IMR-90 (cell line): ENCODE measurements around the gene IL34. TPM values are rescaled to one million over a fixed set of nuclear protein-coding genes. Genes with fewer than 3 reads are reported as not detected.

Source experiments
- ATAC-seq: fragments of 200-7000 bp; cut with Tn5 transposase; 2 replicates; pipeline ENCODE4 v1.9.1; 2020; ENCODE audit warnings: low read depth, mild to moderate bottlenecking, moderate library complexity
- BruUV-seq: library from RNA; stranded (reverse); fragments of 400-500 nt; replicated peaks from 2 replicates; lab custom pipeline; 2021; lab: Mats Ljungman, UMichigan
- CTCF ChIA-PET: fragments of 300-600 bp; formaldehyde crosslinking; extraction: SDS; loops from one replicate; lab custom pipeline; 2021; ENCODE audit warnings: antibody characterized with exemption; lab: Yijun Ruan, JAX
- POLR2A ChIA-PET: fragments of 300-600 bp; sonication (Branson Sonifier 250); formaldehyde crosslinking; loops from one replicate; lab custom pipeline; 2022; ENCODE audit warnings: antibody characterized with exemption; ENCODE audit not compliant: unreplicated experiment; lab: Charles Lee
- DNase-seq: peaks from one replicate; pipeline ENCODE4 v3.0.0; 2013
- H2AFZ ChIP-seq: replicated peaks from 2 replicates; pipeline ENCODE3; 2013; ENCODE audit warnings: low read length, mild to moderate bottlenecking; ENCODE audit not compliant: poor library complexity
- H2AK5ac ChIP-seq: 2 replicates; pipeline ENCODE4 v1.6.1; 2013; ENCODE audit warnings: low read depth, low read length, inconsistent platforms
- H2AK9ac ChIP-seq: replicated peaks from 2 replicates; pipeline ENCODE3; 2013; ENCODE audit warnings: mild to moderate bottlenecking, low read depth, low read length, moderate library complexity; ENCODE audit not compliant: poor library complexity
- H2BK120ac ChIP-seq: 2 replicates; pipeline ENCODE4 v1.6.1; 2013; ENCODE audit warnings: low read depth, low read length, inconsistent platforms
- H2BK15ac ChIP-seq: 3 replicates; pipeline ENCODE4 v1.6.1; 2013; ENCODE audit warnings: low read depth, low read length, inconsistent platforms
- H2BK20ac ChIP-seq: 2 replicates; pipeline ENCODE4 v1.6.1; 2013; ENCODE audit warnings: low read depth, mild to moderate bottlenecking, inconsistent platforms, low read length, moderate library complexity
- H2BK5ac ChIP-seq: 2 replicates; pipeline ENCODE4 v1.6.1; 2013; ENCODE audit warnings: mild to moderate bottlenecking, low read depth, low read length, inconsistent platforms; ENCODE audit not compliant: poor library complexity, severe bottlenecking
- H3K14ac ChIP-seq: replicated peaks from 2 replicates; pipeline ENCODE4 v1.6.1; 2013; ENCODE audit warnings: low read depth, low read length, inconsistent platforms
- H3K18ac ChIP-seq: 2 replicates; pipeline ENCODE4 v1.6.1; 2013; ENCODE audit warnings: low read depth, low read length, control low read depth
- H3K23ac ChIP-seq: 2 replicates; pipeline ENCODE4 v1.6.1; 2013; ENCODE audit warnings: low read depth, low read length, inconsistent platforms
- H3K27ac ChIP-seq: 2 replicates; pipeline ENCODE4 v1.5.1; 2013; ENCODE audit warnings: mild to moderate bottlenecking, control low read depth, low read length; ENCODE audit not compliant: insufficient read depth
- H3K27me3 ChIP-seq: 2 replicates; pipeline ENCODE4 v1.6.1; 2013; ENCODE audit warnings: low read length; ENCODE audit not compliant: control insufficient read depth, insufficient read depth
- H3K36me3 ChIP-seq: 2 replicates; pipeline ENCODE4 v1.6.1; 2013; ENCODE audit warnings: low read length, mixed read lengths; ENCODE audit not compliant: control insufficient read depth, insufficient read depth
- H3K4ac ChIP-seq: 2 replicates; pipeline ENCODE4 v1.6.1; 2013; ENCODE audit warnings: low read depth, low read length, inconsistent platforms
- H3K4me1 ChIP-seq: 2 replicates; pipeline ENCODE4 v1.6.1; 2013; ENCODE audit warnings: low read length, mixed read lengths; ENCODE audit not compliant: control insufficient read depth, insufficient read depth
- H3K4me2 ChIP-seq: 2 replicates; pipeline ENCODE4 v1.6.1; 2013; ENCODE audit warnings: low read depth, mild to moderate bottlenecking, control low read depth, low read length, moderate library complexity
- H3K4me3 ChIP-seq: 2 replicates; pipeline ENCODE4 v1.5.1; 2013; ENCODE audit warnings: low read depth, mild to moderate bottlenecking, control low read depth, low read length, moderate library complexity; ENCODE audit not compliant: insufficient read depth
- H3K56ac ChIP-seq: 2 replicates; pipeline ENCODE4 v1.6.1; 2013; ENCODE audit warnings: low read length, inconsistent platforms; ENCODE audit not compliant: insufficient read depth; ENCODE audit errors: extremely low read depth
- H3K79me1 ChIP-seq, 2 experiments: 2 replicates each; pipeline ENCODE4 v1.6.1; 2013; ENCODE audit warnings: low read length in 2 of 2, inconsistent platforms in 1 of 2, low read depth in 1 of 2
- H3K9ac ChIP-seq: 2 replicates; pipeline ENCODE4 v1.6.1; 2013; ENCODE audit warnings: low read depth, low read length, control low read depth
- H3K9me1 ChIP-seq: 2 replicates; pipeline ENCODE4 v1.6.1; 2013; ENCODE audit warnings: low read length, inconsistent platforms; ENCODE audit not compliant: insufficient read depth
- H3K9me3 ChIP-seq: 2 replicates; pipeline ENCODE4 v1.6.1; 2013; ENCODE audit warnings: low read length; ENCODE audit not compliant: control insufficient read depth, insufficient read depth
- H4K20me1 ChIP-seq: 2 replicates; pipeline ENCODE4 v1.6.1; 2013; ENCODE audit warnings: low read length, inconsistent platforms; ENCODE audit not compliant: insufficient read depth
- H4K5ac ChIP-seq: 2 replicates; pipeline ENCODE4 v1.6.1; 2013; ENCODE audit warnings: mild to moderate bottlenecking, low read depth, low read length, control low read depth
- H4K8ac ChIP-seq, 2 experiments: 2 replicates each; pipeline ENCODE4 v1.6.1; 2013; ENCODE audit warnings: low read depth in 2 of 2, low read length in 2 of 2, control low read depth in 1 of 2, inconsistent platforms in 1 of 2
- H4K91ac ChIP-seq: 2 replicates; pipeline ENCODE4 v1.6.1; 2013; ENCODE audit warnings: low read depth, low read length, inconsistent platforms; ENCODE audit not compliant: insufficient read depth
- BHLHE40 ChIP-seq: fragments of 150-350 bp; IDR thresholded peaks from 2 replicates; pipeline ENCODE4 v1.6.1; 2016; ENCODE audit warnings: mild to moderate bottlenecking, low read depth, low read length
- USF2 ChIP-seq: fragments of 150-350 bp; IDR thresholded peaks from 2 replicates; pipeline ENCODE4 v1.6.1; 2017; ENCODE audit warnings: mild to moderate bottlenecking, antibody characterized with exemption, low read length, low read depth
- WGBS, 2 experiments: methylation state at CpG; one replicate each; pipeline versions ENCODE4 v1.1.5 to v1.1.7; 2013; ENCODE audit warnings: missing lambda C conversion rate in 2 of 2; ENCODE audit not compliant: insufficient read length in 1 of 2; ENCODE audit errors: extremely low coverage in 2 of 2; 5-methylcytosine and 5-hydroxymethylcytosine counted together
- dilution Hi-C: fragments of 300-500 bp; cut with HindIII; formaldehyde crosslinking; loops from one replicate; pipeline ENCODE4 v1.14.3; 2018; ENCODE audit warnings: low sequenced_read_pairs; ENCODE audit not compliant: unreplicated experiment
- in situ Hi-C: fragments of 300-500 bp; cut with MboI; formaldehyde crosslinking; loops from 3 replicates; pipeline ENCODE4 v1.14.3; 2019; ENCODE audit warnings: low sequenced_read_pairs, inconsistent platforms, mixed read lengths
- intact Hi-C: fragments of 100-400 bp; cut with micrococcal nuclease; formaldehyde crosslinking; loops from 2 replicates; pipeline ENCODE4 v1.10.0; 2022
- polyA plus RNA-seq, 3 experiments: library from polyadenylated mRNA; depleted of rRNA; stranded (reverse); fragments of >200 nt; gene quantifications; 2 replicates each; pipeline ENCODE4 v1.2.3, GENCODE V29; 2012; ENCODE audit warnings: low replicate concordance in 1 of 3
- total RNA-seq: library from RNA; depleted of rRNA; stranded (reverse); fragments of >200 nt; gene quantifications from 2 replicates; pipeline ENCODE4 v1.2.3, GENCODE V29; 2012

IL34 gene
- total and polyA plus RNA-seq, 2 of the 4 experiments (the other 2 are of a cell fraction) = 1.3 to 2.5 TPM

DNA sequence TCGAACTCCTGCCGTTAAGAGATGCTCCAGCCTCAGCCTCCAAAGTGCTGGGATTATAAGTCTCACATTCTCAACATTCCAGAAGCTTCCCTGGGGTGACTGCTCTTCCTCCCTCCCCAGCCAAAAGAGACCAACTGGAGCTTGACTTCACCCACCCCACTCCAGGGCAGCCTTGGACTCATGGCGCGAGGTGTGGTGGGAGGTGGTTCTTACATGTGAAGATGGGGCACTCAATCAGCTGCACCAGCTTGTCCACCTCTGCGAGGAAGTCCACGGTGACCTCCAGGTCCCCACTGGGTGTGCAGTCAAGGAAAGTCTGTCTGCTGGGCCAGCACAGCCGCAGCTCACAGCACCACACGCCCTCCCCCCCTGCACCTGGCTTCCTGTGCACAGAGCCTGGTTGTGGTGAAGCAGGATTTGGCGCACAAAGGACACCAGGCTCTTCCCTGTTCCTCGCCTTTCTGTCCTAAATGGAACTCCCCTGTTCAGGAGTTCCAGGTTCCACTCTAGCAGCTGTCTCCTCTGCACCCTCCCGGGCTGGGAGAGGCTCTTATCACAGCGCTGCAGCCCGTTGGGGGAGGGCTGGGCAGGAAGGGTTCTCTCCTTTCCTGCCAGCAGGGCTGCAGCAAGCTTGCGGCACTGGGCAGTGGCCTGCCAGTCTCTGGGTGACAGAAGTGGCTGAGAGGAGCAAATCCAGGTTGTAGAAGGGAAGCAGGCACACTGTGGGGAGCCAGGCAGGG lies 49.1 kb downstream of the IL34 start:
- Histone ChIP-seq H3K4me1 (peaks cover 49% of the 10 kb centered on the region), H2BK120ac (peak overlapping the region; percentile 99), H3K18ac (0 out of 2 replicates have a peak overlapping the region, but pooled peaks have one; percentile 1), H3K36me3 (no peaks in the 10 kb centered on the region; the same call in 1 of the 2 replicates), H2BK15ac (peak overlapping the region; percentile 68; the same call in 2 of the 3 replicates), H2AK5ac (peak overlapping the region; percentile 97), H3K27ac (peak overlapping the region; percentile 13), H3K4me2 (no peak overlapping the region), H3K56ac (no peak overlapping the region), H3K9me3 (no peaks in the 10 kb centered on the region), H3K79me1 (peaks cover 3 to 46% of the 10 kb centered on the region in 2 experiments; a peak in 3 of 4 replicates), H3K4ac (peak overlapping the region; percentile 98), H4K91ac (peak overlapping the region; percentile 88), H2BK20ac (peak overlapping the region; percentile 46), H2BK5ac (peak overlapping the region; percentile 36), H2AFZ (peak overlapping the region; percentile 34), H4K20me1 (no peaks in the 10 kb centered on the region), H3K9me1 (peaks cover 43% of the 10 kb centered on the region), H4K5ac (no peak overlapping the region; the same call in 1 of the 2 replicates), H3K4me3 (no peak overlapping the region), H2AK9ac (peak overlapping the region; percentile 77), H4K8ac (peak overlapping the region; percentile 69 to 97; a peak in 2 of 4 replicates), H3K27me3 (no peaks in the 10 kb centered on the region), H3K9ac (no peak overlapping the region), H3K14ac (peak overlapping the region; percentile 70), H3K23ac (0 out of 2 replicates have a peak overlapping the region, but pooled peaks have one; percentile 65)
- in situ Hi-C loops = loop anchor here (25.0 kb wide), 1 partner anchor 667 kb away; the partner anchor contains the start of gene CALB2
- ATAC-seq = no peak
- 80% methylated on average over 1 of the region's 14 CpGs; no CpG with 5 or more reads in 1 of the 2 experiments for WGBS, 2 experiments
- no peak for TF ChIP-seq USF2
- no peak for TF ChIP-seq BHLHE40
- dilution Hi-C loops = no loop called here
- ChIA-PET CTCF (no interaction called here), POLR2A (no interaction called here)
- BruUV-seq = no TSS peak
- no peak for DNase-seq
- intact Hi-C loops = no loop called here
